GM12878 (cell line): ENCODE data around the gene RYR2. TPM values are rescaled to one million over a fixed set of nuclear protein-coding genes. Genes with fewer than 3 reads are reported as not detected.

Source experiments
- ATAC-seq: fragments of 200-7000 bp; cut with Tn5 transposase; 3 replicates; pipeline ENCODE4 v1.9.1; 2020; ENCODE audit warnings: mild to moderate bottlenecking, moderate library complexity
- BruUV-seq: library from RNA; stranded (reverse); fragments of 400-500 nt; replicated peaks from 2 replicates; lab custom pipeline; 2021; lab: Mats Ljungman, UMichigan
- CTCF ChIA-PET: fragments of 300-600 bp; sonication (Branson Sonifier 250); formaldehyde crosslinking; extraction: SDS; loops from one replicate; lab custom pipeline; 2021; ENCODE audit warnings: inconsistent platforms; lab: Yijun Ruan, JAX
- POLR2A ChIA-PET: fragments of 350-600 bp; formaldehyde crosslinking; extraction: SDS; loops from one replicate; lab custom pipeline; 2021; ENCODE audit warnings: inconsistent platforms; lab: Charles Lee
- RAD21 ChIA-PET: fragments of 300-600 bp; sonication (Branson Sonifier 250); formaldehyde crosslinking; loops from one replicate; lab custom pipeline; 2023; ENCODE audit warnings: antibody characterized with exemption; ENCODE audit not compliant: unreplicated experiment; lab: Charles Lee
- SMC1A ChIA-PET: fragments of 300-600 bp; sonication (Branson Sonifier 250); formaldehyde crosslinking; loops from one replicate; lab custom pipeline; 2023; ENCODE audit not compliant: unreplicated experiment, uncharacterized antibody; lab: Charles Lee
- DNase-seq: peaks from one replicate; pipeline ENCODE4 v3.0.0-alpha.2; 2011; ENCODE audit warnings: low read depth, low spot score
- FAIRE-seq: peaks from 3 replicates; lab custom pipeline; 2011; peaks lifted over from hg19 to GRCh38; lab: Jason Lieb, UNC
- H2AFZ ChIP-seq: 2 replicates; pipeline ENCODE4 v1.6.0; 2011; ENCODE audit warnings: low read depth, low read length, control low read depth; ENCODE audit not compliant: control insufficient read depth
- H3K27ac ChIP-seq: 2 replicates; pipeline ENCODE4 v1.5.1; 2011; ENCODE audit warnings: control low read depth; ENCODE audit not compliant: control insufficient read depth, insufficient read depth
- H3K27me3 ChIP-seq, 2 experiments: replicated peaks in 1 of 2; 2 replicates each; pipeline versions ENCODE4 v1.6.0 to v1.6.1; 2011; ENCODE audit warnings: low read length in 1 of 2; ENCODE audit not compliant: control insufficient read depth in 2 of 2, insufficient read depth in 2 of 2
- H3K36me3 ChIP-seq, 2 experiments: 2 replicates each; pipeline ENCODE4 v1.5.1; 2011; ENCODE audit warnings: low read length in 1 of 2; ENCODE audit not compliant: control insufficient read depth in 2 of 2, insufficient read depth in 2 of 2
- H3K4me1 ChIP-seq: 2 replicates; pipeline ENCODE4 v1.6.1; 2011; ENCODE audit warnings: mild to moderate bottlenecking, low read length, moderate library complexity, mixed read lengths; ENCODE audit not compliant: control insufficient read depth, insufficient read depth
- H3K4me2 ChIP-seq: 2 replicates; pipeline ENCODE4 v1.6.0; 2011; ENCODE audit warnings: control low read depth; ENCODE audit not compliant: control insufficient read depth, insufficient read depth
- H3K4me3 ChIP-seq: fragments of 200-600 bp; sonication (generic); 2 replicates; pipeline ENCODE4 v1.5.1; 2016
- H3K79me2 ChIP-seq: 2 replicates; pipeline ENCODE4 v1.6.0; 2011; ENCODE audit warnings: low read length; ENCODE audit not compliant: control insufficient read depth, insufficient read depth
- H3K9ac ChIP-seq: 2 replicates; pipeline ENCODE4 v1.8.0; 2011; ENCODE audit warnings: low read length, control low read depth, mixed read lengths; ENCODE audit not compliant: control insufficient read depth, insufficient read depth
- H3K9me3 ChIP-seq: replicated peaks from 3 replicates; pipeline ENCODE4 v1.5.1; 2011; ENCODE audit warnings: mild to moderate bottlenecking, low read length; ENCODE audit not compliant: control insufficient read depth, insufficient read depth
- H4K20me1 ChIP-seq: 2 replicates; pipeline ENCODE4 v1.6.0; 2011; ENCODE audit not compliant: control insufficient read depth, insufficient read depth
- CBX3 ChIP-seq: fragments of 200-600 bp; sonication (generic); IDR thresholded peaks from 2 replicates; pipeline ENCODE4 v1.6.1; 2016; ENCODE audit warnings: low read depth, borderline replicate concordance
- CEBPB ChIP-seq, 2 experiments: fragments of 150-350 bp in 1 of 2; IDR thresholded peaks; 2 replicates each; pipeline ENCODE4 v1.6.1; 2012 to 2014; ENCODE audit warnings: low read depth in 2 of 2, low read length in 2 of 2, borderline replicate concordance in 1 of 2, inconsistent platforms in 1 of 2
- POLR2AphosphoS5 ChIP-seq: IDR thresholded peaks from 2 replicates; pipeline ENCODE4 v1.6.1; 2011; ENCODE audit warnings: mild to moderate bottlenecking, low read length, inconsistent platforms
- RELA ChIP-seq: fragments of 450-650 bp; IDR thresholded peaks from 2 replicates; pipeline ENCODE4 v1.8.0; 2014; ENCODE audit warnings: borderline replicate concordance; ENCODE audit not compliant: partially characterized antibody
- YBX1 ChIP-seq: fragments of 450-650 bp; IDR thresholded peaks from 2 replicates; pipeline ENCODE4 v1.6.1; 2016; ENCODE audit warnings: antibody characterized with exemption
- WGBS: methylation state at CpG from one replicate; pipeline ENCODE4 v1.1.6; 2016; ENCODE audit warnings: low lambda C conversion rate; ENCODE audit not compliant: insufficient replicate concordance, insufficient coverage; ENCODE audit errors: missing lambda C conversion rate; 5-methylcytosine and 5-hydroxymethylcytosine counted together
- in situ Hi-C: fragments of 300-500 bp; cut with MboI; formaldehyde crosslinking; loops from 9 replicates; pipeline ENCODE4 v1.14.3; 2018; ENCODE audit warnings: mixed read lengths
- intact Hi-C: fragments of 100-400 bp; cut with micrococcal nuclease; formaldehyde crosslinking; loops from one replicate; pipeline ENCODE4 v1.14.2; 2022; ENCODE audit not compliant: unreplicated experiment
- polyA plus RNA-seq, 11 experiments: library from polyadenylated mRNA; depleted of rRNA in 4 of 11; unstranded in 6 of 11; stranded (reverse) in 5 of 11; fragments of >200 nt; fragmentation: Nextera tagmentation in 4 of 11; fragmentation: Illumina TruSeq in 1 of 11; extraction: Ambion mirVana in 4 of 11; extraction: Trizol in 1 of 11; gene quantifications; 1 replicate in 1 of 11; 2 replicates in 10 of 11; pipeline versions ENCODE4 v1.2.1 to v1.2.3, GENCODE V29; 2011 to 2016; ENCODE audit warnings: inconsistent platforms in 2 of 11, missing spikeins in 2 of 11, low read depth in 1 of 11
- total RNA-seq, 4 experiments: library from RNA; depleted of rRNA in 3 of 4; stranded (reverse); fragments of >200 nt in 3 of 4; fragmentation: Illumina TruSeq in 1 of 4; extraction: Trizol in 1 of 4; gene quantifications; 2 replicates each; pipeline versions ENCODE4 v1.2.1 to v1.2.3, GENCODE V29; 2013 to 2021
- TF ChIP-seq, protein P1 (sequence below): fragments of 450-650 bp; formaldehyde crosslinking; IDR thresholded peaks from 2 replicates; pipeline ENCODE4 v1.5.0; 2022; ENCODE audit warnings: mild to moderate bottlenecking, missing genetic modification characterization
- TF ChIP-seq, protein P2 (sequence below): fragments of 450-650 bp; IDR thresholded peaks from 2 replicates; pipeline ENCODE4 v1.6.1; 2018; ENCODE audit warnings: mild to moderate bottlenecking, low read depth, moderate library complexity; ENCODE audit not compliant: partially characterized antibody
- TF ChIP-seq, protein P3 (sequence below): fragments of 450-650 bp; IDR thresholded peaks from 2 replicates; pipeline ENCODE4 v1.6.1; 2017; ENCODE audit warnings: mild to moderate bottlenecking, moderate library complexity

RYR2 gene
- total and polyA plus RNA-seq, 10 of the 15 experiments (the other 5 are each of a cell fraction or from before 2014, with no cell fraction given): 0.01 to 0.04 TPM; not detected in 8

DNA sequence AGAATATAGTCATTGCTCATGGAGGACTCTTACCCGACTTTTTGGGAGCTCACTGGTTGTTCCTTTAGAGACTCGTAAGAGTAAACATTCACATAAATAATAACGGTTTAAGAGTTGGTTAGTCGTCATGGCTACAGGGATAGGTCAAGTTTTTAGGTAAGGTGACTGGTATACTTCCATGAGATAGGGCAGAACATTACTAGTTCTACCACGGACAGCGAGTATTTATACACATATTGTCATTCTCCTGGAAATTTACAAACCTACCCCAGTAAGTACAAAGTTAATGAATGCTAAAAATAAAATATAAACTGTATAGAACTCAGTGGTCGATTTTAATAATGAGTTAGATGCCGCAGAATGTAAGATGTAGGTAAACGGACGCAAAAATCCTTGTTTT is 1.2 kb upstream of the RYR2 start:
- H3K9me3 ChIP-seq: no peaks in the 10 kb centered on the region
- RAD21 ChIA-PET: no interaction called here
- FAIRE-seq: no peak

More for the DNA sequence above, 1.2 kb upstream of the RYR2 start:
- Histone ChIP-seq H3K4me2 (no peak overlapping the region), H2AFZ (no peak overlapping the region), H3K27ac (no peak overlapping the region), H4K20me1 (no peaks in the 10 kb centered on the region), H3K79me2 (no peaks in the 10 kb centered on the region), H3K4me3 (no peak overlapping the region), H3K36me3 (no peaks in the 10 kb centered on the region), H3K27me3 (peaks cover 7 to 8% of the 10 kb centered on the region in 2 experiments), H3K4me1 (no peaks in the 10 kb centered on the region), H3K9ac (no peak overlapping the region)
- BruUV-seq: no TSS peak
- WGBS: 66% methylated on average over 10 of the region's 10 CpGs
- ATAC-seq: no peak
- CTCF ChIA-PET: no interaction called here
- no peak for DNase-seq
- intact Hi-C loops (no loop called here), in situ Hi-C loops (no loop called here)
- TF ChIP-seq POLR2AphosphoS5 (no peak), RELA (no peak), YBX1 (no peak), CBX3 (no peak), CEBPB (IDR thresholded peaks at IDR 0.05; ENCODE audit: borderline replicate concordance in 1 of 2, low read depth in 2 of 2, low read length in 2 of 2) (no peak)
- TF ChIP-seq, protein P1, sequence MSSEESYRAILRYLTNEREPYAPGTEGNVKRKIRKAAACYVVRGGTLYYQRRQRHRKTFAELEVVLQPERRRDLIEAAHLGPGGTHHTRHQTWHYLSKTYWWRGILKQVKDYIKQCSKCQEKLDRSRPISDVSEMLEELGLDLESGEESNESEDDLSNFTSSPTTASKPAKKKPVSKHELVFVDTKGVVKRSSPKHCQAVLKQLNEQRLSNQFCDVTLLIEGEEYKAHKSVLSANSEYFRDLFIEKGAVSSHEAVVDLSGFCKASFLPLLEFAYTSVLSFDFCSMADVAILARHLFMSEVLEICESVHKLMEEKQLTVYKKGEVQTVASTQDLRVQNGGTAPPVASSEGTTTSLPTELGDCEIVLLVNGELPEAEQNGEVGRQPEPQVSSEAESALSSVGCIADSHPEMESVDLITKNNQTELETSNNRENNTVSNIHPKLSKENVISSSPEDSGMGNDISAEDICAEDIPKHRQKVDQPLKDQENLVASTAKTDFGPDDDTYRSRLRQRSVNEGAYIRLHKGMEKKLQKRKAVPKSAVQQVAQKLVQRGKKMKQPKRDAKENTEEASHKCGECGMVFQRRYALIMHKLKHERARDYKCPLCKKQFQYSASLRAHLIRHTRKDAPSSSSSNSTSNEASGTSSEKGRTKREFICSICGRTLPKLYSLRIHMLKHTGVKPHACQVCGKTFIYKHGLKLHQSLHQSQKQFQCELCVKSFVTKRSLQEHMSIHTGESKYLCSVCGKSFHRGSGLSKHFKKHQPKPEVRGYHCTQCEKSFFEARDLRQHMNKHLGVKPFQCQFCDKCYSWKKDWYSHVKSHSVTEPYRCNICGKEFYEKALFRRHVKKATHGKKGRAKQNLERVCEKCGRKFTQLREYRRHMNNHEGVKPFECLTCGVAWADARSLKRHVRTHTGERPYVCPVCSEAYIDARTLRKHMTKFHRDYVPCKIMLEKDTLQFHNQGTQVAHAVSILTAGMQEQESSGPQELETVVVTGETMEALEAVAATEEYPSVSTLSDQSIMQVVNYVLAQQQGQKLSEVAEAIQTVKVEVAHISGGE (CRISPR knock-in tag): no peak
- TF ChIP-seq, protein P2, sequence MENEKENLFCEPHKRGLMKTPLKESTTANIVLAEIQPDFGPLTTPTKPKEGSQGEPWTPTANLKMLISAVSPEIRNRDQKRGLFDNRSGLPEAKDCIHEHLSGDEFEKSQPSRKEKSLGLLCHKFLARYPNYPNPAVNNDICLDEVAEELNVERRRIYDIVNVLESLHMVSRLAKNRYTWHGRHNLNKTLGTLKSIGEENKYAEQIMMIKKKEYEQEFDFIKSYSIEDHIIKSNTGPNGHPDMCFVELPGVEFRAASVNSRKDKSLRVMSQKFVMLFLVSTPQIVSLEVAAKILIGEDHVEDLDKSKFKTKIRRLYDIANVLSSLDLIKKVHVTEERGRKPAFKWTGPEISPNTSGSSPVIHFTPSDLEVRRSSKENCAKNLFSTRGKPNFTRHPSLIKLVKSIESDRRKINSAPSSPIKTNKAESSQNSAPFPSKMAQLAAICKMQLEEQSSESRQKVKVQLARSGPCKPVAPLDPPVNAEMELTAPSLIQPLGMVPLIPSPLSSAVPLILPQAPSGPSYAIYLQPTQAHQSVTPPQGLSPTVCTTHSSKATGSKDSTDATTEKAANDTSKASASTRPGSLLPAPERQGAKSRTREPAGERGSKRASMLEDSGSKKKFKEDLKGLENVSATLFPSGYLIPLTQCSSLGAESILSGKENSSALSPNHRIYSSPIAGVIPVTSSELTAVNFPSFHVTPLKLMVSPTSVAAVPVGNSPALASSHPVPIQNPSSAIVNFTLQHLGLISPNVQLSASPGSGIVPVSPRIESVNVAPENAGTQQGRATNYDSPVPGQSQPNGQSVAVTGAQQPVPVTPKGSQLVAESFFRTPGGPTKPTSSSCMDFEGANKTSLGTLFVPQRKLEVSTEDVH: no peak
- TF ChIP-seq, protein P3, sequence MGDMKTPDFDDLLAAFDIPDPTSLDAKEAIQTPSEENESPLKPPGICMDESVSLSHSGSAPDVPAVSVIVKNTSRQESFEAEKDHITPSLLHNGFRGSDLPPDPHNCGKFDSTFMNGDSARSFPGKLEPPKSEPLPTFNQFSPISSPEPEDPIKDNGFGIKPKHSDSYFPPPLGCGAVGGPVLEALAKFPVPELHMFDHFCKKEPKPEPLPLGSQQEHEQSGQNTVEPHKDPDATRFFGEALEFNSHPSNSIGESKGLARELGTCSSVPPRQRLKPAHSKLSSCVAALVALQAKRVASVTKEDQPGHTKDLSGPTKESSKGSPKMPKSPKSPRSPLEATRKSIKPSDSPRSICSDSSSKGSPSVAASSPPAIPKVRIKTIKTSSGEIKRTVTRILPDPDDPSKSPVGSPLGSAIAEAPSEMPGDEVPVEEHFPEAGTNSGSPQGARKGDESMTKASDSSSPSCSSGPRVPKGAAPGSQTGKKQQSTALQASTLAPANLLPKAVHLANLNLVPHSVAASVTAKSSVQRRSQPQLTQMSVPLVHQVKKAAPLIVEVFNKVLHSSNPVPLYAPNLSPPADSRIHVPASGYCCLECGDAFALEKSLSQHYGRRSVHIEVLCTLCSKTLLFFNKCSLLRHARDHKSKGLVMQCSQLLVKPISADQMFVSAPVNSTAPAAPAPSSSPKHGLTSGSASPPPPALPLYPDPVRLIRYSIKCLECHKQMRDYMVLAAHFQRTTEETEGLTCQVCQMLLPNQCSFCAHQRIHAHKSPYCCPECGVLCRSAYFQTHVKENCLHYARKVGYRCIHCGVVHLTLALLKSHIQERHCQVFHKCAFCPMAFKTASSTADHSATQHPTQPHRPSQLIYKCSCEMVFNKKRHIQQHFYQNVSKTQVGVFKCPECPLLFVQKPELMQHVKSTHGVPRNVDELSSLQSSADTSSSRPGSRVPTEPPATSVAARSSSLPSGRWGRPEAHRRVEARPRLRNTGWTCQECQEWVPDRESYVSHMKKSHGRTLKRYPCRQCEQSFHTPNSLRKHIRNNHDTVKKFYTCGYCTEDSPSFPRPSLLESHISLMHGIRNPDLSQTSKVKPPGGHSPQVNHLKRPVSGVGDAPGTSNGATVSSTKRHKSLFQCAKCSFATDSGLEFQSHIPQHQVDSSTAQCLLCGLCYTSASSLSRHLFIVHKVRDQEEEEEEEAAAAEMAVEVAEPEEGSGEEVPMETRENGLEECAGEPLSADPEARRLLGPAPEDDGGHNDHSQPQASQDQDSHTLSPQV: no peak
- POLR2A ChIA-PET: no interaction called here
- SMC1A ChIA-PET: no interaction called here
